HCT116 (cell line): ENCODE measurements around the gene KCNK15. TPM values are rescaled to one million over a fixed set of nuclear protein-coding genes. Genes with fewer than 3 reads are reported as not detected.

ENCODE experiments used
- ATAC-seq: fragments of 200-7000 bp; cut with Tn5 transposase; 2 replicates; pipeline ENCODE4 v1.9.1; 2020; ENCODE audit warnings: mild to moderate bottlenecking, moderate library complexity
- BruUV-seq: library from RNA; stranded (reverse); fragments of 400-500 nt; replicated peaks from 2 replicates; lab custom pipeline; 2021; lab: Mats Ljungman, UMichigan
- CTCF ChIA-PET: fragments of 300-600 bp; sonication (Branson Sonifier 250); formaldehyde crosslinking; loops from one replicate; lab custom pipeline; 2021; ENCODE audit warnings: antibody characterized with exemption; lab: Charles Lee
- POLR2A ChIA-PET: fragments of 300-600, 350-600 bp; sonication (Branson Sonifier 250); formaldehyde crosslinking; loops from one replicate; lab custom pipeline; 2021; ENCODE audit warnings: antibody characterized with exemption; lab: Charles Lee
- RAD21 ChIA-PET, 2 experiments: fragments of 300-600 bp; sonication (Branson Sonifier 250); formaldehyde crosslinking; loops; one replicate each; lab custom pipeline; 2023; ENCODE audit warnings: low total read pairs in 2 of 2; ENCODE audit not compliant: uncharacterized antibody in 2 of 2, unreplicated experiment in 2 of 2, low non-redundant PET in 1 of 2; lab: Charles Lee
- DNase-seq: peaks from one replicate; pipeline ENCODE4 v3.0.0-alpha.2; 2010; ENCODE audit warnings: low read depth, low spot score
- H2AFZ ChIP-seq: fragments of 200-600 bp; shearing (Covaris generic), sonication (generic); 2 replicates; pipeline ENCODE4 v1.6.1; 2017; ENCODE audit warnings: low read depth, mixed run types, mixed read lengths, antibody characterized with exemption, low read length; ENCODE audit not compliant: poor library complexity, severe bottlenecking
- H3K27ac ChIP-seq: 2 replicates; pipeline ENCODE4 v1.5.1; 2012; ENCODE audit warnings: low read depth, low read length
- H3K27me3 ChIP-seq: fragments of 200-600 bp; sonication (generic); 2 replicates; pipeline ENCODE4 v1.6.1; 2016; ENCODE audit warnings: mixed run types, low read length, mixed read lengths; ENCODE audit not compliant: insufficient read depth
- H3K36me3 ChIP-seq, 2 experiments: fragments of 200-500 bp in 1 of 2; fragments of 200-600 bp in 1 of 2; sonication (Bioruptor generic) in 1 of 2; sonication (generic) in 1 of 2; 2 replicates each; pipeline versions ENCODE4 v1.5.1 to v1.6.1; 2014 to 2016; ENCODE audit warnings: low read length in 2 of 2, inconsistent platforms in 1 of 2, mixed read lengths in 1 of 2, mixed run types in 1 of 2; ENCODE audit not compliant: insufficient read depth in 2 of 2, control insufficient read depth in 1 of 2
- H3K4me1 ChIP-seq, 2 experiments: fragments of 200-600 bp in 1 of 2; sonication (generic) in 1 of 2; 2 replicates each; pipeline versions ENCODE4 v1.5.1 to v1.6.1; 2012 to 2017; ENCODE audit warnings: low read length in 2 of 2, inconsistent platforms in 1 of 2, mild to moderate bottlenecking in 1 of 2, mixed read lengths in 1 of 2, mixed run types in 1 of 2, moderate library complexity in 1 of 2; ENCODE audit not compliant: insufficient read depth in 2 of 2, control insufficient read depth in 1 of 2
- H3K4me2 ChIP-seq: fragments of 200-600 bp; sonication (generic); 2 replicates; pipeline ENCODE4 v1.6.1; 2017; ENCODE audit warnings: mixed run types, low read length, mixed read lengths
- H3K4me3 ChIP-seq, 2 experiments: fragments of 200-600 bp in 1 of 2; sonication (generic) in 1 of 2; replicated peaks in 1 of 2; 2 replicates each; pipeline ENCODE4 v1.5.1; 2011 to 2016; ENCODE audit warnings: low read length in 2 of 2, control low read depth in 1 of 2, low read depth in 1 of 2, mild to moderate bottlenecking in 1 of 2, mixed read lengths in 1 of 2, mixed run types in 1 of 2
- H3K79me2 ChIP-seq: fragments of 200-600 bp; sonication (generic); 2 replicates; pipeline ENCODE4 v1.6.1; 2017; ENCODE audit warnings: mild to moderate bottlenecking, mixed run types, low read length, moderate library complexity, mixed read lengths; ENCODE audit not compliant: insufficient read depth
- H3K9ac ChIP-seq: fragments of 200-600 bp; sonication (generic); 2 replicates; pipeline ENCODE4 v1.6.1; 2016; ENCODE audit warnings: low read length, mixed read lengths
- H3K9me2 ChIP-seq: fragments of 200-600 bp; sonication (generic), shearing (Covaris generic); 2 replicates; pipeline ENCODE4 v1.6.1; 2017; ENCODE audit warnings: mixed run types, mild to moderate bottlenecking, moderate library complexity; ENCODE audit not compliant: insufficient read depth
- H3K9me3 ChIP-seq, 2 experiments: fragments of 200-500 bp in 1 of 2; fragments of 200-600 bp in 1 of 2; sonication (Bioruptor generic) in 1 of 2; sonication (generic) in 1 of 2; 2 replicates each; pipeline ENCODE4 v1.6.1; 2014 to 2017; ENCODE audit warnings: low read length in 2 of 2, mixed read lengths in 2 of 2, inconsistent platforms in 1 of 2, low read depth in 1 of 2, mild to moderate bottlenecking in 1 of 2, mixed run types in 1 of 2, moderate library complexity in 1 of 2; ENCODE audit not compliant: control insufficient read depth in 1 of 2, insufficient read depth in 1 of 2
- H4K20me1 ChIP-seq: fragments of 200-600 bp; sonication (generic), shearing (Covaris generic); 2 replicates; pipeline ENCODE4 v1.6.1; 2017; ENCODE audit warnings: mixed run types, mild to moderate bottlenecking, moderate library complexity; ENCODE audit not compliant: insufficient read depth
- CBX3 ChIP-seq: IDR thresholded peaks from 2 replicates; pipeline ENCODE4 v1.6.1; 2012; ENCODE audit warnings: low read depth
- CEBPB ChIP-seq: IDR thresholded peaks from 2 replicates; pipeline ENCODE4 v1.6.1; 2012; ENCODE audit warnings: low read depth
- CTCF ChIP-seq, 3 experiments: fragments of 200-600 bp in 1 of 3; sonication (generic) in 1 of 3; IDR thresholded peaks in 2 of 3; conservative IDR thresholded peaks in 1 of 3; 2 replicates each; pipeline ENCODE4 v1.5.1; 2012 to 2017; ENCODE audit warnings: low read depth in 2 of 3, low read length in 2 of 3, antibody characterized with exemption in 1 of 3, borderline replicate concordance in 1 of 3, control low read depth in 1 of 3, mild to moderate bottlenecking in 1 of 3, mixed read lengths in 1 of 3, mixed run types in 1 of 3, moderate library complexity in 1 of 3; ENCODE audit not compliant: insufficient read depth in 1 of 3
- EGR1 ChIP-seq: IDR thresholded peaks from 2 replicates; pipeline ENCODE4 v1.6.1; 2012; ENCODE audit warnings: low read depth
- ELF1 ChIP-seq: IDR thresholded peaks from 2 replicates; pipeline ENCODE4 v1.6.1; 2012; ENCODE audit warnings: low read depth, borderline replicate concordance
- EZH2 ChIP-seq: fragments of 200-600 bp; sonication (generic); IDR thresholded peaks from 2 replicates; pipeline ENCODE4 v1.6.1; 2017; ENCODE audit warnings: antibody characterized with exemption, mixed run types
- EZH2phosphoT487 ChIP-seq: fragments of 200-600 bp; IDR thresholded peaks from 2 replicates; pipeline ENCODE4 v1.6.1; 2018; ENCODE audit warnings: antibody characterized with exemption, borderline replicate concordance
- FOSL1 ChIP-seq: IDR thresholded peaks from 2 replicates; pipeline ENCODE4 v1.6.1; 2012; ENCODE audit warnings: low read depth
- JUND ChIP-seq: IDR thresholded peaks from 2 replicates; pipeline ENCODE4 v1.6.1; 2012
- MAX ChIP-seq: IDR thresholded peaks from 2 replicates; pipeline ENCODE4 v1.6.1; 2012
- POLR2AphosphoS5 ChIP-seq: IDR thresholded peaks from 2 replicates; pipeline ENCODE4 v1.6.1; 2011; ENCODE audit warnings: mild to moderate bottlenecking, low read depth, low read length, moderate library complexity
- SIN3A ChIP-seq: IDR thresholded peaks from 2 replicates; pipeline ENCODE4 v1.6.1; 2012; ENCODE audit warnings: low read depth
- SP1 ChIP-seq: IDR thresholded peaks from 2 replicates; pipeline ENCODE4 v1.6.1; 2012; ENCODE audit warnings: low read depth
- SRF ChIP-seq: IDR thresholded peaks from 2 replicates; pipeline ENCODE4 v1.6.1; 2012; ENCODE audit warnings: low read depth
- TCF7L2 ChIP-seq: IDR thresholded peaks from 2 replicates; pipeline ENCODE4 v1.7.0; 2011; ENCODE audit warnings: borderline replicate concordance, inconsistent platforms; ENCODE audit not compliant: insufficient read depth, insufficient read length; ENCODE audit errors: extremely low read depth
- YY1 ChIP-seq: IDR thresholded peaks from 2 replicates; pipeline ENCODE4 v1.6.1; 2011; ENCODE audit warnings: low read length, low read depth, moderate library complexity, mild to moderate bottlenecking; ENCODE audit not compliant: insufficient replicate concordance; ENCODE audit errors: extremely low read depth
- ZBTB33 ChIP-seq: IDR thresholded peaks from 2 replicates; pipeline ENCODE4 v1.6.1; 2011; ENCODE audit warnings: mild to moderate bottlenecking, low read length, moderate library complexity; ENCODE audit not compliant: insufficient replicate concordance; ENCODE audit errors: extremely low read depth
- ZFX ChIP-seq: fragments of 450-650 bp; IDR thresholded peaks from 2 replicates; pipeline ENCODE4 v1.6.1; 2017
- ZNF274 ChIP-seq: fragments of 200-500 bp; sonication (Bioruptor generic); IDR thresholded peaks from 2 replicates; pipeline ENCODE4 v1.6.1; 2014; ENCODE audit warnings: mild to moderate bottlenecking, low read depth, low read length, inconsistent platforms
- intact Hi-C: fragments of 100-400 bp; cut with micrococcal nuclease; formaldehyde crosslinking; loops from 2 replicates; pipeline ENCODE4 v1.10.0; 2022
- total RNA-seq: library from RNA; stranded (reverse); gene quantifications from one replicate; pipeline ENCODE4 v1.2.1, GENCODE V29; 2021; ENCODE audit not compliant: unreplicated experiment

KCNK15 gene
- total RNA-seq, 1 experiment from 2014 or later: not detected

GRCh38 chr20:44730441-44730840 lies 15.2 kb upstream of the KCNK15 start (continued):
- TF ChIP-seq CTCF (IDR thresholded peaks at IDR 0.05 in 2 of 3, conservative IDR thresholded peaks at IDR 0.05 in 1 of 3; ENCODE audit: borderline replicate concordance in 1 of 3, insufficient read depth in 1 of 3, low read depth in 2 of 3, low read length in 2 of 3) (no peak), POLR2AphosphoS5 (no peak)

GRCh38 chr20:44731657-44732056 lies 14.0 kb upstream of the KCNK15 start:
- CTCF ChIA-PET: interaction anchor here (1.5 to 7.3 kb wide), 5 partner anchors 10 to 47 kb away, joined by 3 to 160 read pairs (median 9); no protein-coding TSS in a partner anchor

More at GRCh38 chr20:44731657-44732056, 14.0 kb upstream of the KCNK15 start:
- Histone ChIP-seq H3K36me3 (no peaks in the 10 kb centered on the region), H4K20me1 (no peaks in the 10 kb centered on the region), H3K9me3 (no peaks in the 10 kb centered on the region), H2AFZ (no peak overlapping the region), H3K4me2 (no peak overlapping the region)
- no TSS peak for BruUV-seq
- TF ChIP-seq ZBTB33 (no peak), SRF (no peak), EZH2phosphoT487 (no peak), MAX (no peak), YY1 (no peak), ZNF274 (no peak), SP1 (no peak), CBX3 (no peak), TCF7L2 (no peak), EGR1 (no peak), FOSL1 (no peak), ELF1 (no peak), EZH2 (no peak), CEBPB (no peak), POLR2AphosphoS5 (no peak), JUND (no peak), SIN3A (no peak), ZFX (no peak)
- TF ChIP-seq, all 23 proteins: peak for 0
- DNase-seq (no peak), ATAC-seq (no peak)
- H3K27me3 ChIP-seq: no peaks in the 10 kb centered on the region
- no peak overlapping the region for H3K9ac ChIP-seq
- no peaks in the 10 kb centered on the region for H3K79me2 ChIP-seq
- POLR2A ChIA-PET: interaction anchor here (0.6 to 1.3 kb wide), 2 partner anchors 48 to 140 kb away, joined by 3 to 4 read pairs; no protein-coding TSS in a partner anchor
- H3K4me3 ChIP-seq: no peak overlapping the region
- no peaks in the 10 kb centered on the region for H3K9me2 ChIP-seq
- RAD21 ChIA-PET: interaction anchor here (1.5 to 2.0 kb wide), 2 partner anchors 47 to 48 kb away, joined by 3 to 27 read pairs; no protein-coding TSS in a partner anchor
- H3K27ac ChIP-seq: no peak overlapping the region
- H3K4me1 ChIP-seq: peaks cover 32 to 52% of the 10 kb centered on the region in 2 experiments
- intact Hi-C loops: no loop called here
